GM12878 (cell line): Measurements from ENCODE around the gene FRMD3.

Experiments used
- ATF3 ChIP-seq: IDR thresholded peaks from 2 replicates; pipeline ENCODE4 v1.6.1; 2011; ENCODE audit warnings: low read depth, mild to moderate bottlenecking, low read length, moderate library complexity, borderline replicate concordance; ENCODE audit errors: extremely low read depth
- CREM ChIP-seq: IDR thresholded peaks from 2 replicates; pipeline ENCODE4 v1.6.1; 2014; ENCODE audit warnings: antibody characterized with exemption, low read depth
- HDAC6 ChIP-seq: fragments of 200-600 bp; sonication (generic); IDR thresholded peaks from one replicate; pipeline ENCODE4 v1.8.0; 2017; ENCODE audit warnings: antibody characterized with exemption; ENCODE audit not compliant: unreplicated experiment
- NRF1 ChIP-seq: conservative IDR thresholded peaks from 2 replicates; pipeline ENCODE4 v1.6.1; 2011; ENCODE audit warnings: mild to moderate bottlenecking, low read depth, low read length, improper control_type of control experiment
- POLR2A ChIP-seq: IDR thresholded peaks from 2 replicates; pipeline ENCODE4 v1.6.1; 2011; ENCODE audit warnings: low read depth, mild to moderate bottlenecking, low read length
- POLR2AphosphoS5 ChIP-seq: IDR thresholded peaks from 2 replicates; pipeline ENCODE4 v1.6.1; 2011; ENCODE audit warnings: mild to moderate bottlenecking, low read length, inconsistent platforms
- SIN3A ChIP-seq: IDR thresholded peaks from 2 replicates; pipeline ENCODE4 v1.6.1; 2012; ENCODE audit warnings: low read depth, low read length, improper control_type of control experiment
- SP1 ChIP-seq: IDR thresholded peaks from one replicate; pipeline ENCODE4 v1.6.1; 2011; ENCODE audit warnings: low read depth, low read length

GRCh38 chr9:83392228-83392627, 146.0 kb downstream of the FRMD3 start:
- TF ChIP-seq HDAC6 (no peak), CREM (no peak), POLR2A (no peak), SIN3A (no peak), ATF3 (no peak), POLR2AphosphoS5 (no peak), SP1 (no peak), NRF1 (no peak)
